Caco-2 (cell line): ENCODE data around the gene SLC5A5. TPM values are rescaled to one million over a fixed set of nuclear protein-coding genes. Genes with fewer than 3 reads are reported as not detected.

Experiments
- BruUV-seq: library from RNA; stranded (reverse); fragments of 400-500 nt; replicated peaks from 2 replicates; lab custom pipeline; 2021; lab: Mats Ljungman, UMichigan
- CTCF ChIA-PET: fragments of 300-600 bp; sonication (Branson Sonifier 250); formaldehyde crosslinking; loops from one replicate; lab custom pipeline; 2022; ENCODE audit warnings: antibody characterized with exemption; lab: Charles Lee
- POLR2A ChIA-PET: fragments of 300-600 bp; sonication (Branson Sonifier 250); formaldehyde crosslinking; loops from one replicate; lab custom pipeline; 2022; ENCODE audit warnings: antibody characterized with exemption; lab: Charles Lee
- DNase-seq, 2 experiments: peaks; one replicate each; pipeline versions ENCODE4 v3.0.0 to v3.0.0-alpha.2; 2020 to 2022
- H3K27me3 ChIP-seq: replicated peaks from 2 replicates; pipeline ENCODE4 v1.6.0; 2011; ENCODE audit warnings: low read length; ENCODE audit not compliant: control insufficient read depth, insufficient read depth
- H3K36me3 ChIP-seq: 2 replicates; pipeline ENCODE4 v1.5.1; 2011; ENCODE audit warnings: low read length; ENCODE audit not compliant: control insufficient read depth, insufficient read depth
- H3K4me1 ChIP-seq: fragments of 250-450 bp; sonication (Bioruptor Pico); 2 replicates; pipeline ENCODE4 v1.5.1; 2020; ENCODE audit warnings: mild to moderate bottlenecking
- H3K4me3 ChIP-seq: 2 replicates; pipeline ENCODE4 v1.5.1; 2011; ENCODE audit warnings: low read depth, mild to moderate bottlenecking, control low read depth, low read length
- H3K9me3 ChIP-seq: fragments of 250-450 bp; sonication (Bioruptor Pico); 2 replicates; pipeline ENCODE4 v1.5.1; 2020; ENCODE audit warnings: mild to moderate bottlenecking, moderate library complexity
- H3K27ac Mint-ChIP-seq: one replicate; pipeline ENCODE4 v1.8.0; 2022; ENCODE audit warnings: mixed read lengths; ENCODE audit not compliant: unreplicated experiment
- H3K27me3 Mint-ChIP-seq: one replicate; pipeline ENCODE4 v1.8.0; 2022; ENCODE audit warnings: mixed read lengths; ENCODE audit not compliant: insufficient read depth, unreplicated experiment
- H3K36me3 Mint-ChIP-seq: one replicate; pipeline ENCODE4 v1.8.0; 2022; ENCODE audit warnings: mild to moderate bottlenecking, mixed read lengths; ENCODE audit not compliant: insufficient read depth, unreplicated experiment
- H3K4me1 Mint-ChIP-seq: one replicate; pipeline ENCODE4 v1.8.0; 2022; ENCODE audit warnings: low read depth, mixed read lengths; ENCODE audit not compliant: unreplicated experiment
- H3K4me3 Mint-ChIP-seq: one replicate; pipeline ENCODE4 v1.8.0; 2022; ENCODE audit warnings: mild to moderate bottlenecking, moderate library complexity, mixed read lengths; ENCODE audit not compliant: unreplicated experiment
- H3K9me3 Mint-ChIP-seq: one replicate; pipeline ENCODE4 v1.8.0; 2022; ENCODE audit warnings: mixed read lengths; ENCODE audit not compliant: unreplicated experiment
- intact Hi-C: fragments of 100-400 bp; cut with micrococcal nuclease; formaldehyde crosslinking; loops from one replicate; pipeline ENCODE4 v1.10.0; 2022; ENCODE audit not compliant: unreplicated experiment
- total RNA-seq: library from RNA; stranded (reverse); gene quantifications from 2 replicates; pipeline ENCODE4 v1.2.3, GENCODE V29; 2022
- TF ChIP-seq, protein P1 (sequence below), 2 experiments: fragments of 200-600 bp in 1 of 2; IDR thresholded peaks; 1 replicate in 1 of 2; 2 replicates in 1 of 2; pipeline versions ENCODE4 v1.5.1 to v1.8.0; 2011 to 2022; ENCODE audit warnings: antibody characterized with exemption in 1 of 2, control low read depth in 1 of 2, inconsistent platforms in 1 of 2, low read depth in 1 of 2, low read length in 1 of 2, mild to moderate bottlenecking in 1 of 2, moderate library complexity in 1 of 2; ENCODE audit not compliant: insufficient read depth in 1 of 2, severe bottlenecking in 1 of 2, unreplicated experiment in 1 of 2

The SLC5A5 gene
- total RNA-seq, 1 experiment from 2014 or later: 0.43 TPM

- CTCF ChIA-PET: no interaction called here
Observed at GRCh38 chr19:17868669-17869068, 3.1 kb upstream of the SLC5A5 start.

GRCh38 chr19:17869114-17869608 lies 2.6 kb upstream of the SLC5A5 start:
- no peak overlapping the region for H3K4me3 Mint-ChIP-seq
- intact Hi-C loops: loop anchor here (5.0 kb wide), 1 partner anchor 128 kb away; no protein-coding TSS in a partner anchor
- BruUV-seq: no TSS peak
- no peaks in the 10 kb centered on the region for H3K9me3 Mint-ChIP-seq
- ChIA-PET POLR2A (no interaction called here), CTCF (no interaction called here)
- TF ChIP-seq, protein P1, sequence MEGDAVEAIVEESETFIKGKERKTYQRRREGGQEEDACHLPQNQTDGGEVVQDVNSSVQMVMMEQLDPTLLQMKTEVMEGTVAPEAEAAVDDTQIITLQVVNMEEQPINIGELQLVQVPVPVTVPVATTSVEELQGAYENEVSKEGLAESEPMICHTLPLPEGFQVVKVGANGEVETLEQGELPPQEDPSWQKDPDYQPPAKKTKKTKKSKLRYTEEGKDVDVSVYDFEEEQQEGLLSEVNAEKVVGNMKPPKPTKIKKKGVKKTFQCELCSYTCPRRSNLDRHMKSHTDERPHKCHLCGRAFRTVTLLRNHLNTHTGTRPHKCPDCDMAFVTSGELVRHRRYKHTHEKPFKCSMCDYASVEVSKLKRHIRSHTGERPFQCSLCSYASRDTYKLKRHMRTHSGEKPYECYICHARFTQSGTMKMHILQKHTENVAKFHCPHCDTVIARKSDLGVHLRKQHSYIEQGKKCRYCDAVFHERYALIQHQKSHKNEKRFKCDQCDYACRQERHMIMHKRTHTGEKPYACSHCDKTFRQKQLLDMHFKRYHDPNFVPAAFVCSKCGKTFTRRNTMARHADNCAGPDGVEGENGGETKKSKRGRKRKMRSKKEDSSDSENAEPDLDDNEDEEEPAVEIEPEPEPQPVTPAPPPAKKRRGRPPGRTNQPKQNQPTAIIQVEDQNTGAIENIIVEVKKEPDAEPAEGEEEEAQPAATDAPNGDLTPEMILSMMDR (IDR thresholded peaks at IDR 0.05; ENCODE audit: insufficient read depth in 1 of 2, low read depth in 1 of 2, low read length in 1 of 2, severe bottlenecking in 1 of 2, unreplicated experiment in 1 of 2): no peak
- H3K36me3 ChIP-seq: no peaks in the 10 kb centered on the region
- H3K27me3 Mint-ChIP-seq: no peaks in the 10 kb centered on the region
- no peaks in the 10 kb centered on the region for H3K27me3 ChIP-seq
- no peak for DNase-seq
- H3K4me1 Mint-ChIP-seq: peaks cover 14% of the 10 kb centered on the region
- no peak overlapping the region for H3K4me3 ChIP-seq
- no peak overlapping the region for H3K27ac Mint-ChIP-seq
- no peaks in the 10 kb centered on the region for H3K9me3 ChIP-seq
- peaks cover 30% of the 10 kb centered on the region for H3K36me3 Mint-ChIP-seq
- peaks cover 9% of the 10 kb centered on the region for H3K4me1 ChIP-seq

More at GRCh38 chr19:17868669-17869068, 3.1 kb upstream of the SLC5A5 start:
- TF ChIP-seq, protein P1 (IDR thresholded peaks at IDR 0.05; ENCODE audit: insufficient read depth in 1 of 2, low read depth in 1 of 2, low read length in 1 of 2, severe bottlenecking in 1 of 2, unreplicated experiment in 1 of 2): no peak
- H3K4me1 Mint-ChIP-seq: peaks cover 14% of the 10 kb centered on the region
- no peaks in the 10 kb centered on the region for H3K27me3 Mint-ChIP-seq
- H3K27ac Mint-ChIP-seq: no peak overlapping the region
- Histone ChIP-seq H3K4me3 (no peak overlapping the region), H3K36me3 (peaks cover 2% of the 10 kb centered on the region), H3K9me3 (no peaks in the 10 kb centered on the region), H3K27me3 (no peaks in the 10 kb centered on the region), H3K4me1 (peaks cover 9% of the 10 kb centered on the region)
- no TSS peak for BruUV-seq
- H3K36me3 Mint-ChIP-seq: peaks cover 35% of the 10 kb centered on the region
- intact Hi-C loops: loop anchor here (5.0 kb wide), 1 partner anchor 129 kb away; no protein-coding TSS in a partner anchor
- no peaks in the 10 kb centered on the region for H3K9me3 Mint-ChIP-seq
- POLR2A ChIA-PET: no interaction called here
- H3K4me3 Mint-ChIP-seq: no peak overlapping the region
- no peak for DNase-seq

- H3K9me3 Mint-ChIP-seq: no peaks in the 10 kb centered on the region
- POLR2A ChIA-PET: interaction anchor here (0.6 to 1.0 kb wide), 3 partner anchors 12 to 75 kb away, joined by 4 to 8 read pairs (median 6); no protein-coding TSS in a partner anchor
- Histone ChIP-seq H3K36me3 (no peaks in the 10 kb centered on the region), H3K27me3 (no peaks in the 10 kb centered on the region), H3K9me3 (no peaks in the 10 kb centered on the region), H3K4me3 (no peak overlapping the region), H3K4me1 (no peaks in the 10 kb centered on the region)
- peaks cover 9% of the 10 kb centered on the region for H3K36me3 Mint-ChIP-seq
- H3K27me3 Mint-ChIP-seq: no peaks in the 10 kb centered on the region
- peaks cover 6% of the 10 kb centered on the region for H3K4me1 Mint-ChIP-seq
- intact Hi-C loops: no loop called here
- BruUV-seq: no TSS peak
- H3K4me3 Mint-ChIP-seq: no peak overlapping the region
- TF ChIP-seq, protein P1 (IDR thresholded peaks at IDR 0.05; ENCODE audit: insufficient read depth in 1 of 2, low read depth in 1 of 2, low read length in 1 of 2, severe bottlenecking in 1 of 2, unreplicated experiment in 1 of 2): no peak
- H3K27ac Mint-ChIP-seq: no peak overlapping the region
- CTCF ChIA-PET: interaction anchor here (0.6 to 1.6 kb wide), 3 partner anchors 62 to 153 kb away, joined by 3 to 8 read pairs (median 8); partner anchors contain the start of gene CCDC124
- DNase-seq: no peak
Observed at GRCh38 chr19:17871032-17871877, 490 bp upstream of the SLC5A5 start.
